ENCODE data around the gene AQP6.

DNA sequence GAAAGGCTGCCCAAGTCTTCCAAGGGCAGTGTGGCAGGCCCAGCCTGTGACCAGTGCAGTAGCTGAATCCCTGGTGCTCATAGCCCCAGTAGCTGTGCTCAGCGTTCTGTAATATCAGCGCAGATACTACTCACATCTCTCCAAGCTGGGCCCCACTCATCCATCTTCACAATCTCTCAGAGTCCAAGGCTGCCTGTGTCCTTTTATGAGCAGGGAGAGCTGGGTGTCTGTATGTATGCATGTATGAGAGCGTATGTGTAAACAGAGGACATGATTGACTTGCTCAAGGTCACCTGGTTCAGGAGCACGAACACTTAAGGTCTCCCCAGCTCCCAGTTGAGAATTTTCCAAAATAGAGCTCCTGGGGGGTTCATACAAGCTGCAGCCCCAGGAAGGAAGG lies 5.4 kb downstream of the AQP6 start:
- no peak for TF ChIP-seq CTCF (IDR thresholded peaks at IDR 0.05; ENCODE audit: low read length)
- no peak for TF ChIP-seq EZH2phosphoT487 (IDR thresholded peaks at IDR 0.05; ENCODE audit: low read length)
- no peak for TF ChIP-seq EZH2 (optimal IDR thresholded peaks at IDR 0.05; ENCODE audit: low read depth, low read length)
